ENCODE measurements around the gene CYP2S1. TPM values are rescaled to one million over a fixed set of nuclear protein-coding genes. Genes with fewer than 3 reads are reported as not detected.

The CYP2S1 gene
- total and polyA plus RNA-seq, 2 experiments from 2014 or later = 130 to 315 TPM

- Histone ChIP-seq H2AFZ (no peak overlapping the region), H3K36me3 (ENCODE audit: insufficient read depth) (peaks cover 7% of the 10 kb centered on the region; the same call in 1 of the 2 replicates), H4K20me1 (replicated peaks; ENCODE audit: insufficient read depth) (no peaks in the 10 kb centered on the region), H3F3A (replicated peaks; ENCODE audit: low read depth) (no peaks in the 10 kb centered on the region), H3K4me1 (ENCODE audit: insufficient read depth) (no peaks in the 10 kb centered on the region), H3K4me3 (no peak overlapping the region), H3K27me3 (ENCODE audit: insufficient read depth) (no peaks in the 10 kb centered on the region), H3K4me2 (no peak overlapping the region), H3K9me2 (ENCODE audit: insufficient read depth) (no peaks in the 10 kb centered on the region), H3K27ac (ENCODE audit: low read depth) (no peak overlapping the region), H3K79me2 (replicated peaks; ENCODE audit: insufficient read depth) (no peaks in the 10 kb centered on the region)
- no peak for TF ChIP-seq STAT1 (IDR thresholded peaks at IDR 0.05; ENCODE audit: unreplicated experiment)
- no peak for TF ChIP-seq ZNF114 (CRISPR knock-in tag; IDR thresholded peaks at IDR 0.05)
- no peak for TF ChIP-seq JUNB (IDR thresholded peaks at IDR 0.05; ENCODE audit: unreplicated experiment)
- TF ChIP-seq ETS1 (IDR thresholded peaks at IDR 0.05) = no peak
- no peak for TF ChIP-seq EZH2 (IDR thresholded peaks at IDR 0.05; ENCODE audit: low read depth, unreplicated experiment)
- TF ChIP-seq CREB1 (CRISPR knock-in tag; IDR thresholded peaks at IDR 0.05; ENCODE audit: low read depth) = no peak
- DNase-seq (ENCODE audit: low spot score) (no peak), ATAC-seq (no peak)
- Mint-ChIP-seq H3K9me3 (no peaks in the 10 kb centered on the region), H3K4me3 (no peak overlapping the region), H3K27me3 (ENCODE audit: insufficient read depth, low read depth, poor library complexity) (peaks cover 9% of the 10 kb centered on the region), H3K27ac (no peak overlapping the region), H3K36me3 (ENCODE audit: low read depth) (peaks cover 25% of the 10 kb centered on the region), H3K4me1 (no peaks in the 10 kb centered on the region)
These were observed 51.1 kb downstream of the CYP2S1 start for GRCh38 chr19:41244117-41244516.

- no peaks in the 10 kb centered on the region for H3K9me3 Mint-ChIP-seq
- Histone ChIP-seq H2AFZ (no peak overlapping the region), H3K4me3 (no peak overlapping the region), H3K4me2 (no peak overlapping the region), H3K9me2 (ENCODE audit: insufficient read depth) (no peaks in the 10 kb centered on the region), H3F3A (replicated peaks; ENCODE audit: low read depth) (no peaks in the 10 kb centered on the region), H3K79me2 (replicated peaks; ENCODE audit: insufficient read depth) (no peaks in the 10 kb centered on the region), H3K36me3 (ENCODE audit: insufficient read depth) (peaks cover 7% of the 10 kb centered on the region; the same call in 1 of the 2 replicates), H4K20me1 (replicated peaks; ENCODE audit: insufficient read depth) (no peaks in the 10 kb centered on the region), H3K27me3 (ENCODE audit: insufficient read depth) (no peaks in the 10 kb centered on the region), H3K27ac (ENCODE audit: low read depth) (no peak overlapping the region), H3K4me1 (ENCODE audit: insufficient read depth) (no peaks in the 10 kb centered on the region)
- no peaks in the 10 kb centered on the region for H3K4me1 Mint-ChIP-seq
- no peak for ATAC-seq
- H3K27me3 Mint-ChIP-seq (ENCODE audit: insufficient read depth, low read depth, poor library complexity) = peaks cover 9% of the 10 kb centered on the region
- no peak for DNase-seq (ENCODE audit: low spot score)
- peaks cover 36% of the 10 kb centered on the region for H3K36me3 Mint-ChIP-seq (ENCODE audit: low read depth)
- no peak overlapping the region for H3K27ac Mint-ChIP-seq
- H3K4me3 Mint-ChIP-seq = no peak overlapping the region
- no peak for TF ChIP-seq POLR2AphosphoS5 (IDR thresholded peaks at IDR 0.05; ENCODE audit: low read depth)
- no peak for TF ChIP-seq REST (IDR thresholded peaks at IDR 0.05; ENCODE audit: unreplicated experiment)
- TF ChIP-seq NANOG (IDR thresholded peaks at IDR 0.05; ENCODE audit: borderline replicate concordance) = no peak
- no peak for TF ChIP-seq ZNF331 (CRISPR knock-in tag; IDR thresholded peaks at IDR 0.05; ENCODE audit: low read depth)
- TF ChIP-seq EZH2 (IDR thresholded peaks at IDR 0.05; ENCODE audit: low read depth, unreplicated experiment) = no peak
- no peak for TF ChIP-seq ZNF114 (CRISPR knock-in tag; IDR thresholded peaks at IDR 0.05)
- TF ChIP-seq EZH2phosphoT487 (IDR thresholded peaks at IDR 0.05; ENCODE audit: unreplicated experiment) = no peak
- no peak for TF ChIP-seq ZNF462 (CRISPR knock-in tag; IDR thresholded peaks at IDR 0.05)
- TF ChIP-seq CREB1 (CRISPR knock-in tag; IDR thresholded peaks at IDR 0.05; ENCODE audit: low read depth) = no peak
These were observed 52.8 kb downstream of the CYP2S1 start for GRCh38 chr19:41245843-41246242.

All from GM23338 (cell line).